Measurements from ENCODE around the gene ADAMTS6. TPM values are rescaled to one million over a fixed set of nuclear protein-coding genes. Genes with fewer than 3 reads are reported as not detected.

ADAMTS6 gene
- total RNA-seq, 4 donors from 2014 or later: 0.05 to 0.49 (median 0.31) TPM

- H3K9me3 ChIP-seq: no peaks in the 10 kb centered on the region
- TF ChIP-seq POLR2A (IDR thresholded peaks at IDR 0.05) (no peak), CTCF (IDR thresholded peaks at IDR 0.05 in 4 of 5, conservative IDR thresholded peaks at IDR 0.05 in 1 of 5) (no peak)
- ATAC-seq (no peak), DNase-seq (no peak)
- H3K27me3 ChIP-seq: no peaks in the 10 kb centered on the region
- H3K27ac ChIP-seq: no peak overlapping the region
- in situ Hi-C loops (cut with MboI; ENCODE audit: low sequenced_read_pairs in 4 of 4): no loop called here
- H3K4me3 ChIP-seq: no peak overlapping the region
- no peaks in the 10 kb centered on the region for H3K36me3 ChIP-seq
- no peaks in the 10 kb centered on the region for H3K4me1 ChIP-seq
- intact Hi-C loops (cut with DNase I; ENCODE audit: low total_unique reads): no loop called here
Measured at GRCh38 chr5:65244031-65244430, 237.7 kb downstream of the ADAMTS6 start.

GRCh38 chr5:65243161-65243560 lies 238.6 kb downstream of the ADAMTS6 start:
- ATAC-seq: no peak
- no peaks in the 10 kb centered on the region for H3K36me3 ChIP-seq
- H3K27me3 ChIP-seq: no peaks in the 10 kb centered on the region
- intact Hi-C loops (cut with DNase I; ENCODE audit: low total_unique reads) (no loop called here), in situ Hi-C loops (cut with MboI; ENCODE audit: low sequenced_read_pairs in 4 of 4) (no loop called here)
- H3K4me3 ChIP-seq: no peak overlapping the region
- TF ChIP-seq CTCF (IDR thresholded peaks at IDR 0.05 in 4 of 5, conservative IDR thresholded peaks at IDR 0.05 in 1 of 5) (no peak), POLR2A (IDR thresholded peaks at IDR 0.05) (no peak)
- no peak overlapping the region for H3K27ac ChIP-seq
- H3K9me3 ChIP-seq: no peaks in the 10 kb centered on the region
- DNase-seq: no peak
- H3K4me1 ChIP-seq: no peaks in the 10 kb centered on the region

GRCh38 chr5:65229841-65230240 lies 251.9 kb downstream of the ADAMTS6 start:
- Histone ChIP-seq H3K4me1 (no peaks in the 10 kb centered on the region), H3K9me3 (peaks cover 0 to 8% (median 0%) of the 10 kb centered on the region in 3 donors), H3K4me3 (no peak overlapping the region), H3K27ac (no peak overlapping the region), H3K27me3 (no peaks in the 10 kb centered on the region), H3K36me3 (no peaks in the 10 kb centered on the region)
- DNase-seq (no peak), ATAC-seq (no peak)
- TF ChIP-seq POLR2A (IDR thresholded peaks at IDR 0.05) (no peak), CTCF (IDR thresholded peaks at IDR 0.05 in 4 of 5, conservative IDR thresholded peaks at IDR 0.05 in 1 of 5) (no peak)
- intact Hi-C loops (cut with DNase I; ENCODE audit: low total_unique reads) (no loop called here), in situ Hi-C loops (cut with MboI; ENCODE audit: low sequenced_read_pairs in 4 of 4) (no loop called here)

GRCh38 chr5:65213921-65214525 lies 267.7 kb downstream of the ADAMTS6 start:
- H3K4me1 ChIP-seq: no peaks in the 10 kb centered on the region
- no peaks in the 10 kb centered on the region for H3K27me3 ChIP-seq
- H3K4me3 ChIP-seq: no peak overlapping the region
- TF ChIP-seq CTCF (IDR thresholded peaks at IDR 0.05 in 4 of 5, conservative IDR thresholded peaks at IDR 0.05 in 1 of 5): no peak
- no peak for TF ChIP-seq POLR2A (IDR thresholded peaks at IDR 0.05)
- intact Hi-C loops (cut with DNase I; ENCODE audit: low total_unique reads): no loop called here
- H3K36me3 ChIP-seq: no peaks in the 10 kb centered on the region
- H3K27ac ChIP-seq: no peak overlapping the region
- DNase-seq (no peak), ATAC-seq (no peak)
- in situ Hi-C loops (cut with MboI; ENCODE audit: low sequenced_read_pairs in 4 of 4): no loop called here
- H3K9me3 ChIP-seq: no peaks in the 10 kb centered on the region

- H3K4me3 ChIP-seq: no peak overlapping the region
Measured at GRCh38 chr5:65209341-65209740, 272.4 kb downstream of the ADAMTS6 start.

More at GRCh38 chr5:65209341-65209740, 272.4 kb downstream of the ADAMTS6 start:
- TF ChIP-seq POLR2A (IDR thresholded peaks at IDR 0.05): no peak
- TF ChIP-seq CTCF (IDR thresholded peaks at IDR 0.05 in 4 of 5, conservative IDR thresholded peaks at IDR 0.05 in 1 of 5): no peak
- Histone ChIP-seq H3K27me3 (no peaks in the 10 kb centered on the region), H3K27ac (no peak overlapping the region), H3K4me1 (no peaks in the 10 kb centered on the region), H3K36me3 (no peaks in the 10 kb centered on the region), H3K9me3 (no peaks in the 10 kb centered on the region)
- DNase-seq (no peak), ATAC-seq (no peak)
- in situ Hi-C loops (cut with MboI; ENCODE audit: low sequenced_read_pairs in 4 of 4) (no loop called here), intact Hi-C loops (cut with DNase I; ENCODE audit: low total_unique reads) (no loop called here)
